IMR-90 (cell line): ENCODE measurements around the gene CCDC88C. TPM values are rescaled to one million over a fixed set of nuclear protein-coding genes. Genes with fewer than 3 reads are reported as not detected.
"Not testable (repeated sequence)": the region's sequence is repeated elsewhere in the genome, so short reads cannot be mapped to it uniquely, and the experiment has no call there.

ENCODE experiments used
- ATAC-seq: fragments of 200-7000 bp; cut with Tn5 transposase; 2 replicates; pipeline ENCODE4 v1.9.1; 2020; ENCODE audit warnings: low read depth, mild to moderate bottlenecking, moderate library complexity
- BruUV-seq: library from RNA; stranded (reverse); fragments of 400-500 nt; replicated peaks from 2 replicates; lab custom pipeline; 2021; lab: Mats Ljungman, UMichigan
- CTCF ChIA-PET: fragments of 300-600 bp; formaldehyde crosslinking; extraction: SDS; loops from one replicate; lab custom pipeline; 2021; ENCODE audit warnings: antibody characterized with exemption; lab: Yijun Ruan, JAX
- POLR2A ChIA-PET: fragments of 300-600 bp; sonication (Branson Sonifier 250); formaldehyde crosslinking; loops from one replicate; lab custom pipeline; 2022; ENCODE audit warnings: antibody characterized with exemption; ENCODE audit not compliant: unreplicated experiment; lab: Charles Lee
- DNase-seq: peaks from one replicate; pipeline ENCODE4 v3.0.0; 2013
- H2AFZ ChIP-seq: replicated peaks from 2 replicates; pipeline ENCODE3; 2013; ENCODE audit warnings: low read length, mild to moderate bottlenecking; ENCODE audit not compliant: poor library complexity
- H2AK5ac ChIP-seq: 2 replicates; pipeline ENCODE4 v1.6.1; 2013; ENCODE audit warnings: low read depth, low read length, inconsistent platforms
- H2AK9ac ChIP-seq: replicated peaks from 2 replicates; pipeline ENCODE3; 2013; ENCODE audit warnings: mild to moderate bottlenecking, low read depth, low read length, moderate library complexity; ENCODE audit not compliant: poor library complexity
- H2BK120ac ChIP-seq: 2 replicates; pipeline ENCODE4 v1.6.1; 2013; ENCODE audit warnings: low read depth, low read length, inconsistent platforms
- H2BK15ac ChIP-seq: 3 replicates; pipeline ENCODE4 v1.6.1; 2013; ENCODE audit warnings: low read depth, low read length, inconsistent platforms
- H2BK20ac ChIP-seq: 2 replicates; pipeline ENCODE4 v1.6.1; 2013; ENCODE audit warnings: low read depth, mild to moderate bottlenecking, inconsistent platforms, low read length, moderate library complexity
- H2BK5ac ChIP-seq: 2 replicates; pipeline ENCODE4 v1.6.1; 2013; ENCODE audit warnings: mild to moderate bottlenecking, low read depth, low read length, inconsistent platforms; ENCODE audit not compliant: poor library complexity, severe bottlenecking
- H3K14ac ChIP-seq: replicated peaks from 2 replicates; pipeline ENCODE4 v1.6.1; 2013; ENCODE audit warnings: low read depth, low read length, inconsistent platforms
- H3K18ac ChIP-seq: 2 replicates; pipeline ENCODE4 v1.6.1; 2013; ENCODE audit warnings: low read depth, low read length, control low read depth
- H3K23ac ChIP-seq: 2 replicates; pipeline ENCODE4 v1.6.1; 2013; ENCODE audit warnings: low read depth, low read length, inconsistent platforms
- H3K27ac ChIP-seq: 2 replicates; pipeline ENCODE4 v1.5.1; 2013; ENCODE audit warnings: mild to moderate bottlenecking, control low read depth, low read length; ENCODE audit not compliant: insufficient read depth
- H3K27me3 ChIP-seq: 2 replicates; pipeline ENCODE4 v1.6.1; 2013; ENCODE audit warnings: low read length; ENCODE audit not compliant: control insufficient read depth, insufficient read depth
- H3K36me3 ChIP-seq: 2 replicates; pipeline ENCODE4 v1.6.1; 2013; ENCODE audit warnings: low read length, mixed read lengths; ENCODE audit not compliant: control insufficient read depth, insufficient read depth
- H3K4ac ChIP-seq: 2 replicates; pipeline ENCODE4 v1.6.1; 2013; ENCODE audit warnings: low read depth, low read length, inconsistent platforms
- H3K4me1 ChIP-seq: 2 replicates; pipeline ENCODE4 v1.6.1; 2013; ENCODE audit warnings: low read length, mixed read lengths; ENCODE audit not compliant: control insufficient read depth, insufficient read depth
- H3K4me2 ChIP-seq: 2 replicates; pipeline ENCODE4 v1.6.1; 2013; ENCODE audit warnings: low read depth, mild to moderate bottlenecking, control low read depth, low read length, moderate library complexity
- H3K4me3 ChIP-seq: 2 replicates; pipeline ENCODE4 v1.5.1; 2013; ENCODE audit warnings: low read depth, mild to moderate bottlenecking, control low read depth, low read length, moderate library complexity; ENCODE audit not compliant: insufficient read depth
- H3K56ac ChIP-seq: 2 replicates; pipeline ENCODE4 v1.6.1; 2013; ENCODE audit warnings: low read length, inconsistent platforms; ENCODE audit not compliant: insufficient read depth; ENCODE audit errors: extremely low read depth
- H3K79me1 ChIP-seq, 2 experiments: 2 replicates each; pipeline ENCODE4 v1.6.1; 2013; ENCODE audit warnings: low read length in 2 of 2, inconsistent platforms in 1 of 2, low read depth in 1 of 2
- H3K9ac ChIP-seq: 2 replicates; pipeline ENCODE4 v1.6.1; 2013; ENCODE audit warnings: low read depth, low read length, control low read depth
- H3K9me1 ChIP-seq: 2 replicates; pipeline ENCODE4 v1.6.1; 2013; ENCODE audit warnings: low read length, inconsistent platforms; ENCODE audit not compliant: insufficient read depth
- H3K9me3 ChIP-seq: 2 replicates; pipeline ENCODE4 v1.6.1; 2013; ENCODE audit warnings: low read length; ENCODE audit not compliant: control insufficient read depth, insufficient read depth
- H4K20me1 ChIP-seq: 2 replicates; pipeline ENCODE4 v1.6.1; 2013; ENCODE audit warnings: low read length, inconsistent platforms; ENCODE audit not compliant: insufficient read depth
- H4K5ac ChIP-seq: 2 replicates; pipeline ENCODE4 v1.6.1; 2013; ENCODE audit warnings: mild to moderate bottlenecking, low read depth, low read length, control low read depth
- H4K8ac ChIP-seq, 2 experiments: 2 replicates each; pipeline ENCODE4 v1.6.1; 2013; ENCODE audit warnings: low read depth in 2 of 2, low read length in 2 of 2, control low read depth in 1 of 2, inconsistent platforms in 1 of 2
- H4K91ac ChIP-seq: 2 replicates; pipeline ENCODE4 v1.6.1; 2013; ENCODE audit warnings: low read depth, low read length, inconsistent platforms; ENCODE audit not compliant: insufficient read depth
- WGBS, 2 experiments: methylation state at CpG; one replicate each; pipeline versions ENCODE4 v1.1.5 to v1.1.7; 2013; ENCODE audit warnings: missing lambda C conversion rate in 2 of 2; ENCODE audit not compliant: insufficient read length in 1 of 2; ENCODE audit errors: extremely low coverage in 2 of 2; 5-methylcytosine and 5-hydroxymethylcytosine counted together
- dilution Hi-C: fragments of 300-500 bp; cut with HindIII; formaldehyde crosslinking; loops from one replicate; pipeline ENCODE4 v1.14.3; 2018; ENCODE audit warnings: low sequenced_read_pairs; ENCODE audit not compliant: unreplicated experiment
- in situ Hi-C: fragments of 300-500 bp; cut with MboI; formaldehyde crosslinking; loops from 3 replicates; pipeline ENCODE4 v1.14.3; 2019; ENCODE audit warnings: low sequenced_read_pairs, inconsistent platforms, mixed read lengths
- intact Hi-C: fragments of 100-400 bp; cut with micrococcal nuclease; formaldehyde crosslinking; loops from 2 replicates; pipeline ENCODE4 v1.10.0; 2022
- polyA plus RNA-seq, 3 experiments: library from polyadenylated mRNA; depleted of rRNA; stranded (reverse); fragments of >200 nt; gene quantifications; 2 replicates each; pipeline ENCODE4 v1.2.3, GENCODE V29; 2012; ENCODE audit warnings: low replicate concordance in 1 of 3
- total RNA-seq: library from RNA; depleted of rRNA; stranded (reverse); fragments of >200 nt; gene quantifications from 2 replicates; pipeline ENCODE4 v1.2.3, GENCODE V29; 2012

CCDC88C gene
- total and polyA plus RNA-seq, 2 of the 4 experiments (the other 2 are of a cell fraction) = 0.17 to 0.18 TPM

- H3K79me1 ChIP-seq, H2BK20ac ChIP-seq, H3K4ac ChIP-seq, BruUV-seq, ATAC-seq, DNase-seq, dilution Hi-C loops, H2AK9ac ChIP-seq, H2AK5ac ChIP-seq, H3K23ac ChIP-seq, H3K4me2 ChIP-seq, H2AFZ ChIP-seq, CTCF ChIA-PET, H3K4me1 ChIP-seq, H4K91ac ChIP-seq, H2BK15ac ChIP-seq, H3K14ac ChIP-seq, H2BK120ac ChIP-seq, POLR2A ChIA-PET, H3K9me1 ChIP-seq, H3K36me3 ChIP-seq, H4K5ac ChIP-seq, H3K56ac ChIP-seq, H3K9ac ChIP-seq, intact Hi-C loops, H3K9me3 ChIP-seq, H3K18ac ChIP-seq, H2BK5ac ChIP-seq, H3K27ac ChIP-seq, in situ Hi-C loops, H4K8ac ChIP-seq, H3K4me3 ChIP-seq, H4K20me1 ChIP-seq: not testable (repeated sequence)
- peaks cover 36% of the 10 kb centered on the region for H3K27me3 ChIP-seq
- no CpG with 5 or more reads among the region's 15 CpGs for WGBS, 2 experiments
These were observed 151.3 kb downstream of the CCDC88C start for GRCh38 chr14:91266276-91266675.
